ENCODE measurements around the gene KRT75. TPM values are rescaled to one million over a fixed set of nuclear protein-coding genes. Genes with fewer than 3 reads are reported as not detected.

The KRT75 gene
- total RNA-seq, 1 experiment from 2014 or later, result not detected

DNA sequence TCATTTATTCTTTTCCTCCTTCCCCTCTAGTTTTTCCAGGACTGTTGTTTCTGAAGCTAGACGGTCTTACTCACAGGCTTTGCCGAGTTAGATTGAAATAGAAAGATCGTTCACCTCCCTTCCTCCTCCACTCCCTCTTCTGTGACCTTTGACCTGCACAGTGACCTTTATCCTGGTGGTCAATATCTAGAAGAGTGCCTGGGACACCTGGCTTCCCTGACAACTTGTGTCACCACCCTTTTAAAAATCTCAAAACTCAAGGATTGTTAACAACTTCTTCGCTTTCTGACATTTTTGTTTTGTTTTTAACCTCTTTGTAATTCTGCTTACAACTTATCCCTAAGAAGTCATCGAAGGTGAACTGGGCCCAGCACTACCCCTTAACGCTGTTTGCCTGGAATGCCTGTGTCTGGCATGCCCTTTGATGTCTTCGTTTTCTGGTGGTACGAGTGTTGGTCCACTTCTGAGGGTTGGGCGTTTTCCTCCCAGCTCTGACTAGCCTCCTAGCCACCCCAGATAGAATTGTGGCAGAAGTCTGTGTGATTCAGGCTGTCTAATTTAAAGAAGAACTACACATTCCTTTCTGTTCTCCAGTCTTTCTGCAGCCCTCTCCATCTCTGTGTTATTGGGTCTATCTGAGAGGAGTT lies 2.8 kb upstream of the KRT75 start:
- Histone ChIP-seq H3K79me2 (ENCODE audit: insufficient read depth, low read length) (no peaks in the 10 kb centered on the region), H3K4me2 (ENCODE audit: low read length) (no peak overlapping the region), H3K4me1 (ENCODE audit: control insufficient read depth in 1 of 2, insufficient read depth in 2 of 2, low read length in 2 of 2) (peaks cover 16 to 66% of the 10 kb centered on the region in 2 experiments), H3K27me3 (ENCODE audit: insufficient read depth, low read length) (no peaks in the 10 kb centered on the region), H4K20me1 (ENCODE audit: insufficient read depth) (no peaks in the 10 kb centered on the region), H3K9me2 (ENCODE audit: insufficient read depth) (no peaks in the 10 kb centered on the region), H3K4me3 (replicated peaks in 1 of 2; ENCODE audit: low read depth in 1 of 2, low read length in 2 of 2) (no peak overlapping the region), H3K9ac (ENCODE audit: low read length) (no peak overlapping the region), H2AFZ (ENCODE audit: low read depth, low read length, poor library complexity, severe bottlenecking) (peak overlapping the region; percentile 3), H3K9me3 (ENCODE audit: control insufficient read depth in 1 of 2, insufficient read depth in 1 of 2, low read depth in 1 of 2, low read length in 2 of 2) (no peaks in the 10 kb centered on the region), H3K36me3 (ENCODE audit: control insufficient read depth in 1 of 2, insufficient read depth in 2 of 2, low read length in 2 of 2) (no peaks in the 10 kb centered on the region), H3K27ac (ENCODE audit: low read depth, low read length) (no peak overlapping the region)
- ATAC-seq (no peak), DNase-seq (ENCODE audit: low read depth, low spot score) (no peak)
- CTCF ChIA-PET, result no interaction called here
- RAD21 ChIA-PET (ENCODE audit: low non-redundant PET in 1 of 2, low total read pairs in 2 of 2, uncharacterized antibody in 2 of 2, unreplicated experiment in 2 of 2), result no interaction called here
- POLR2A ChIA-PET, result no interaction called here
- no TSS peak for BruUV-seq (replicated peaks)
- intact Hi-C loops (cut with micrococcal nuclease), result no loop called here
- TF ChIP-seq YY1 (IDR thresholded peaks at IDR 0.05; ENCODE audit: extremely low read depth, insufficient replicate concordance, low read depth, low read length) (no peak), REST (IDR thresholded peaks at IDR 0.05; ENCODE audit: low read depth) (no peak), EGR1 (IDR thresholded peaks at IDR 0.05; ENCODE audit: low read depth) (no peak), RAD21 (IDR thresholded peaks at IDR 0.05; ENCODE audit: low read depth) (no peak), POLR2A (IDR thresholded peaks at IDR 0.05; ENCODE audit: borderline replicate concordance, extremely low read depth, insufficient read depth, insufficient read length) (no peak), SRF (IDR thresholded peaks at IDR 0.05; ENCODE audit: low read depth) (no peak), CBX3 (IDR thresholded peaks at IDR 0.05; ENCODE audit: low read depth) (no peak), CTCF (IDR thresholded peaks at IDR 0.05 in 2 of 3, conservative IDR thresholded peaks at IDR 0.05 in 1 of 3; ENCODE audit: borderline replicate concordance in 1 of 3, insufficient read depth in 1 of 3, low read depth in 2 of 3, low read length in 2 of 3) (no peak), ZFX (IDR thresholded peaks at IDR 0.05) (no peak), ELF1 (IDR thresholded peaks at IDR 0.05; ENCODE audit: borderline replicate concordance, low read depth) (no peak), EZH2phosphoT487 (IDR thresholded peaks at IDR 0.05; ENCODE audit: borderline replicate concordance) (no peak), ZNF274 (IDR thresholded peaks at IDR 0.05; ENCODE audit: low read depth, low read length) (no peak), TCF7L2 (IDR thresholded peaks at IDR 0.05; ENCODE audit: borderline replicate concordance, extremely low read depth, insufficient read depth, insufficient read length) (no peak), SP1 (IDR thresholded peaks at IDR 0.05; ENCODE audit: low read depth) (no peak), JUND (IDR thresholded peaks at IDR 0.05) (no peak), SIN3A (IDR thresholded peaks at IDR 0.05; ENCODE audit: low read depth) (no peak), EZH2 (IDR thresholded peaks at IDR 0.05) (no peak)
- TF ChIP-seq, protein P1, sequence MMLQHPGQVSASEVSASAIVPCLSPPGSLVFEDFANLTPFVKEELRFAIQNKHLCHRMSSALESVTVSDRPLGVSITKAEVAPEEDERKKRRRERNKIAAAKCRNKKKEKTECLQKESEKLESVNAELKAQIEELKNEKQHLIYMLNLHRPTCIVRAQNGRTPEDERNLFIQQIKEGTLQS (IDR thresholded peaks at IDR 0.05), result no peak
